Neural cell (in vitro differentiated cells): ENCODE results near the gene ZNF766. TPM values are rescaled to one million over a fixed set of nuclear protein-coding genes. Genes with fewer than 3 reads are reported as not detected.

Experiments
- H2AFZ ChIP-seq: fragments of 200-600, 300-800 bp; sonication (generic), shearing (Covaris generic); 2 replicates; pipeline ENCODE4 v1.6.0; 2014; ENCODE audit warnings: low read depth, mild to moderate bottlenecking, antibody characterized with exemption, low read length, moderate library complexity
- H3F3A ChIP-seq: fragments of 200-600 bp; shearing (Covaris generic); 2 replicates; pipeline ENCODE4 v1.6.1; 2016; ENCODE audit warnings: mild to moderate bottlenecking, moderate library complexity, mixed read lengths, antibody characterized with exemption, low read length; ENCODE audit not compliant: insufficient read depth, poor library complexity, severe bottlenecking
- H3K27ac ChIP-seq: fragments of 200-600, 300-800 bp; sonication (generic), shearing (Covaris generic); 2 replicates; pipeline ENCODE4 v1.5.1; 2014; ENCODE audit warnings: mild to moderate bottlenecking, low read length, moderate library complexity
- H3K27me3 ChIP-seq: fragments of 300-800, 200-600 bp; sonication (generic), shearing (Covaris generic); 2 replicates; pipeline ENCODE4 v1.6.0; 2014; ENCODE audit warnings: mild to moderate bottlenecking, low read depth, low read length, moderate library complexity; ENCODE audit not compliant: insufficient read depth
- H3K36me3 ChIP-seq: fragments of 300-800, 200-600 bp; sonication (generic), shearing (Covaris generic); 2 replicates; pipeline ENCODE4 v1.5.1; 2014; ENCODE audit warnings: mild to moderate bottlenecking, antibody characterized with exemption, low read length, moderate library complexity; ENCODE audit not compliant: insufficient read depth
- H3K4me2 ChIP-seq: fragments of 300-800, 200-600 bp; sonication (generic), shearing (Covaris generic); 2 replicates; pipeline ENCODE4 v1.6.0; 2014; ENCODE audit warnings: mild to moderate bottlenecking, low read length
- H3K4me3 ChIP-seq: fragments of 300-800, 200-600 bp; sonication (generic), shearing (Covaris generic); 2 replicates; pipeline ENCODE4 v1.5.1; 2014; ENCODE audit warnings: mild to moderate bottlenecking, low read length, moderate library complexity
- H3K79me2 ChIP-seq: fragments of 200-600 bp; shearing (Covaris generic); replicated peaks from 2 replicates; pipeline ENCODE4 v1.6.0; 2014; ENCODE audit warnings: mild to moderate bottlenecking, low read length, moderate library complexity; ENCODE audit not compliant: insufficient read depth
- H3K9ac ChIP-seq: fragments of 300-800, 200-600 bp; sonication (generic), shearing (Covaris generic); 2 replicates; pipeline ENCODE4 v1.6.1; 2016; ENCODE audit warnings: mild to moderate bottlenecking, low read length, mixed read lengths
- H3K9me2 ChIP-seq: fragments of 200-600 bp; shearing (Covaris generic); 2 replicates; pipeline ENCODE4 v1.6.1; 2016; ENCODE audit warnings: mild to moderate bottlenecking, low read length, mixed read lengths; ENCODE audit not compliant: insufficient read depth
- H3K9me3 ChIP-seq: fragments of 200-600, 300-800 bp; sonication (generic), shearing (Covaris generic); 2 replicates; pipeline ENCODE4 v1.6.1; 2016; ENCODE audit warnings: mild to moderate bottlenecking, mixed run types, low read length, moderate library complexity, mixed read lengths
- H4K20me1 ChIP-seq: fragments of 200-600 bp; shearing (Covaris generic); 2 replicates; pipeline ENCODE4 v1.6.1; 2016; ENCODE audit warnings: mild to moderate bottlenecking, mixed run types; ENCODE audit not compliant: insufficient read depth
- EP300 ChIP-seq: fragments of 450-650 bp; conservative IDR thresholded peaks from 2 replicates; pipeline ENCODE4 v1.6.1; 2014; ENCODE audit warnings: antibody characterized with exemption, mild to moderate bottlenecking, moderate library complexity; ENCODE audit not compliant: poor library complexity, severe bottlenecking
- EZH2 ChIP-seq: fragments of 200-600, 300-800 bp; shearing (Covaris generic), sonication (generic); IDR thresholded peaks from 2 replicates; pipeline ENCODE4 v1.6.1; 2014; ENCODE audit warnings: antibody characterized with exemption, low read length, borderline replicate concordance, mild to moderate bottlenecking; ENCODE audit not compliant: insufficient read depth, poor library complexity, severe bottlenecking
- MXI1 ChIP-seq: fragments of 450-650 bp; conservative IDR thresholded peaks from 2 replicates; pipeline ENCODE4 v1.6.1; 2014; ENCODE audit warnings: antibody characterized with exemption, mild to moderate bottlenecking; ENCODE audit not compliant: poor library complexity, severe bottlenecking
- POLR2AphosphoS5 ChIP-seq: IDR thresholded peaks from 2 replicates; pipeline ENCODE4 v1.6.1; 2012
- RAD21 ChIP-seq: fragments of 450-650 bp; conservative IDR thresholded peaks from 2 replicates; pipeline ENCODE4 v1.6.1; 2014; ENCODE audit warnings: antibody characterized with exemption, mild to moderate bottlenecking, moderate library complexity
- SMC3 ChIP-seq: fragments of 450-650 bp; conservative IDR thresholded peaks from 2 replicates; pipeline ENCODE4 v1.6.1; 2014; ENCODE audit warnings: antibody characterized with exemption, mild to moderate bottlenecking, moderate library complexity; ENCODE audit not compliant: poor library complexity
- TAF1 ChIP-seq: IDR thresholded peaks from 2 replicates; pipeline ENCODE4 v1.6.1; 2012; ENCODE audit warnings: low read depth
- polyA plus RNA-seq: library from polyadenylated mRNA; depleted of rRNA; stranded (reverse); fragments of >200 nt; gene quantifications from 2 replicates; pipeline ENCODE4 v1.2.3, GENCODE V29; 2014
- TF ChIP-seq, protein P1 (sequence below): fragments of 450-650 bp; IDR thresholded peaks from 2 replicates; pipeline ENCODE4 v1.5.1; 2014; ENCODE audit warnings: antibody characterized with exemption, mild to moderate bottlenecking, moderate library complexity; ENCODE audit not compliant: poor library complexity, severe bottlenecking
- TF ChIP-seq, protein P2 (sequence below): IDR thresholded peaks from 2 replicates; pipeline ENCODE4 v1.6.1; 2012; ENCODE audit warnings: borderline replicate concordance

Gene ZNF766
- polyA plus RNA-seq, 1 donor from 2014 or later = 21.8 TPM

DNA sequence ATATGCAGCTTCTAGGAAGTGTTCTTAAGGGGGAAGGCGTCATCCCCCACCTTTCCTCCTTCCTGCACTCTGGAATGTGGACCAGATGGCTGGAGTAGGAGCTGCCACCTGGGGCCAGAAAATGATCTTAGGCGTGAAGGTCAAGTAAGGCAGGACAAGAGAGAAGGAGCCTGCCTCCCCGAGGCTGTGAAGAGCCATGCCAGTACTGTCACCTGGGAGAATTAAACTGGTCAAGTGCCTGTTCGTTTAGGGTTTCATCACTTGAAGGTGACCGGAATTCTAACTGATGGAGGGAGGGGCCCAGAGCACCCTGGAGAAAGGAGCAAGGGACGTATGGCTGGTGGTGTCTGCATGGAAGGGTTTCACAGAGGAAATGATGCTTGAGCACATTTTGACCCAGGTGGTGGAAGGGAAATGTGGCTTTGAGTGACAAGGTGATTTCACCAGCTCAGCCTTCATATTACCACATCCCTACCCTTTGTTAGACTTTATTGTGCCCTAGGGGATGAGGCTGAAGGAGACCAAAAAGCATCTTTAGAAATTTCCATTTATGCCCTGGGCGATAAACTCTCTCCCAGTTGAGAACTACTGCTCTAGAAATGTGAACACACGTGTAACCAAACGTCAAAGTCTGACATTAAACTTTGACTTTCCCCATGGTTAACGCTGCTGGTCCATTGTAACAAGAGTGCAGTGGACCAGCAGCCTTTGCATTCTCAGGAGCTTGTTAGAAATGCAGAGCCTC is 42.0 kb upstream of the ZNF766 start:
- Histone ChIP-seq H3K79me2 (no peaks in the 10 kb centered on the region), H3K36me3 (peaks cover 11% of the 10 kb centered on the region), H2AFZ (no peak overlapping the region), H3K9me3 (no peaks in the 10 kb centered on the region), H3K9me2 (no peaks in the 10 kb centered on the region), H3F3A (no peaks in the 10 kb centered on the region), H3K27me3 (no peaks in the 10 kb centered on the region), H3K9ac (no peak overlapping the region), H4K20me1 (no peaks in the 10 kb centered on the region), H3K4me3 (no peak overlapping the region), H3K27ac (no peak overlapping the region), H3K4me2 (no peak overlapping the region)
- TF ChIP-seq RAD21 (no peak), TAF1 (no peak), POLR2AphosphoS5 (peak; percentile 23), SMC3 (no peak), EP300 (no peak)

DNA sequence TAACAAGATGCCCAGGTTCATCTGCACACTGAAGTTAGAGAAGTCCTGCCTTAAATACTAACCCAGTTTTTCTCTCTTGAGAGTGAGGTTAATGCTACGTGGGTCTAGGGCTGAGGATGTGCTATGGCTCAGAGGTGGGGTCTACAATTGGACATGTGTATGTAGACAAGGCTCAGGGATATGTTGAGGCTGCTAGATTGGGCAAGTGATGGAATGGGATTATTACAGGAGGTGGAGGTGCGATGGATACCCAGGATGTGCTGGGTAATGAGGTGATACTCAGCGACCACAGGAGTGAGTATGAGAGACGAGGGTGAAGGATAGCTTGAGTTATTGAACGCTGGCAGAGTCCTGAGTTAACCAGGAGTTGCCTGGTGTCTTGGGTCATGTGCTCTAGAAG is 41.4 kb upstream of the ZNF766 start:
- H3K9me3 ChIP-seq = no peaks in the 10 kb centered on the region
- H3K9me2 ChIP-seq = no peaks in the 10 kb centered on the region
- no peaks in the 10 kb centered on the region for H3F3A ChIP-seq
- no peak overlapping the region for H3K9ac ChIP-seq
- no peaks in the 10 kb centered on the region for H3K79me2 ChIP-seq
- no peak overlapping the region for H2AFZ ChIP-seq
- no peak overlapping the region for H3K27ac ChIP-seq
- TF ChIP-seq, protein P1, sequence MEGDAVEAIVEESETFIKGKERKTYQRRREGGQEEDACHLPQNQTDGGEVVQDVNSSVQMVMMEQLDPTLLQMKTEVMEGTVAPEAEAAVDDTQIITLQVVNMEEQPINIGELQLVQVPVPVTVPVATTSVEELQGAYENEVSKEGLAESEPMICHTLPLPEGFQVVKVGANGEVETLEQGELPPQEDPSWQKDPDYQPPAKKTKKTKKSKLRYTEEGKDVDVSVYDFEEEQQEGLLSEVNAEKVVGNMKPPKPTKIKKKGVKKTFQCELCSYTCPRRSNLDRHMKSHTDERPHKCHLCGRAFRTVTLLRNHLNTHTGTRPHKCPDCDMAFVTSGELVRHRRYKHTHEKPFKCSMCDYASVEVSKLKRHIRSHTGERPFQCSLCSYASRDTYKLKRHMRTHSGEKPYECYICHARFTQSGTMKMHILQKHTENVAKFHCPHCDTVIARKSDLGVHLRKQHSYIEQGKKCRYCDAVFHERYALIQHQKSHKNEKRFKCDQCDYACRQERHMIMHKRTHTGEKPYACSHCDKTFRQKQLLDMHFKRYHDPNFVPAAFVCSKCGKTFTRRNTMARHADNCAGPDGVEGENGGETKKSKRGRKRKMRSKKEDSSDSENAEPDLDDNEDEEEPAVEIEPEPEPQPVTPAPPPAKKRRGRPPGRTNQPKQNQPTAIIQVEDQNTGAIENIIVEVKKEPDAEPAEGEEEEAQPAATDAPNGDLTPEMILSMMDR = no peak
- TF ChIP-seq MXI1 (no peak), EZH2 (no peak), SMC3 (no peak), RAD21 (no peak), POLR2AphosphoS5 (no peak), EP300 (no peak), TAF1 (no peak)
- TF ChIP-seq, protein P2, sequence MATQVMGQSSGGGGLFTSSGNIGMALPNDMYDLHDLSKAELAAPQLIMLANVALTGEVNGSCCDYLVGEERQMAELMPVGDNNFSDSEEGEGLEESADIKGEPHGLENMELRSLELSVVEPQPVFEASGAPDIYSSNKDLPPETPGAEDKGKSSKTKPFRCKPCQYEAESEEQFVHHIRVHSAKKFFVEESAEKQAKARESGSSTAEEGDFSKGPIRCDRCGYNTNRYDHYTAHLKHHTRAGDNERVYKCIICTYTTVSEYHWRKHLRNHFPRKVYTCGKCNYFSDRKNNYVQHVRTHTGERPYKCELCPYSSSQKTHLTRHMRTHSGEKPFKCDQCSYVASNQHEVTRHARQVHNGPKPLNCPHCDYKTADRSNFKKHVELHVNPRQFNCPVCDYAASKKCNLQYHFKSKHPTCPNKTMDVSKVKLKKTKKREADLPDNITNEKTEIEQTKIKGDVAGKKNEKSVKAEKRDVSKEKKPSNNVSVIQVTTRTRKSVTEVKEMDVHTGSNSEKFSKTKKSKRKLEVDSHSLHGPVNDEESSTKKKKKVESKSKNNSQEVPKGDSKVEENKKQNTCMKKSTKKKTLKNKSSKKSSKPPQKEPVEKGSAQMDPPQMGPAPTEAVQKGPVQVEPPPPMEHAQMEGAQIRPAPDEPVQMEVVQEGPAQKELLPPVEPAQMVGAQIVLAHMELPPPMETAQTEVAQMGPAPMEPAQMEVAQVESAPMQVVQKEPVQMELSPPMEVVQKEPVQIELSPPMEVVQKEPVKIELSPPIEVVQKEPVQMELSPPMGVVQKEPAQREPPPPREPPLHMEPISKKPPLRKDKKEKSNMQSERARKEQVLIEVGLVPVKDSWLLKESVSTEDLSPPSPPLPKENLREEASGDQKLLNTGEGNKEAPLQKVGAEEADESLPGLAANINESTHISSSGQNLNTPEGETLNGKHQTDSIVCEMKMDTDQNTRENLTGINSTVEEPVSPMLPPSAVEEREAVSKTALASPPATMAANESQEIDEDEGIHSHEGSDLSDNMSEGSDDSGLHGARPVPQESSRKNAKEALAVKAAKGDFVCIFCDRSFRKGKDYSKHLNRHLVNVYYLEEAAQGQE = no peak
- H3K4me3 ChIP-seq = no peak overlapping the region
- H4K20me1 ChIP-seq = no peaks in the 10 kb centered on the region
- no peak overlapping the region for H3K4me2 ChIP-seq
- no peaks in the 10 kb centered on the region for H3K27me3 ChIP-seq
- H3K36me3 ChIP-seq = peaks cover 11% of the 10 kb centered on the region
